HepG2 (cell line): ENCODE results near the gene UBE2G2. TPM values are rescaled to one million over a fixed set of nuclear protein-coding genes. Genes with fewer than 3 reads are reported as not detected.
A peak's percentile ranks its signal among the peaks of the same experiment; 100 is the strongest.

Experiments used
- ATAC-seq: fragments of 200-7000 bp; cut with Tn5 transposase; 3 replicates; pipeline ENCODE4 v1.9.1; 2020; ENCODE audit warnings: mild to moderate bottlenecking, moderate library complexity
- BruUV-seq: library from RNA; stranded (reverse); fragments of 400-500 nt; replicated peaks from 2 replicates; lab custom pipeline; 2021; lab: Mats Ljungman, UMichigan
- CTCF ChIA-PET: fragments of 300-600 bp; formaldehyde crosslinking; extraction: SDS; loops from one replicate; lab custom pipeline; 2021; ENCODE audit warnings: low total read pairs, inconsistent platforms, low intra/inter-chr PET ratio; lab: Yijun Ruan, JAX
- POLR2A ChIA-PET: fragments of 350-600 bp; sonication (Branson Sonifier 250); formaldehyde crosslinking; loops from one replicate; lab custom pipeline; 2020; ENCODE audit warnings: antibody characterized with exemption, inconsistent platforms; lab: Yijun Ruan, JAX
- DNase-seq: peaks from one replicate; pipeline ENCODE4 v3.0.0-alpha.2; 2015; ENCODE audit warnings: low spot score
- FAIRE-seq: peaks from 3 replicates; lab custom pipeline; 2011; peaks lifted over from hg19 to GRCh38; lab: Jason Lieb, UNC
- H2AFZ ChIP-seq: one replicate; pipeline ENCODE4 v1.6.1; 2011; ENCODE audit warnings: low read length, inconsistent platforms
- H3K27ac ChIP-seq: fragments of 300-600 bp; 3 replicates; pipeline ENCODE4 v1.8.0; 2011; ENCODE audit warnings: mixed run types, mild to moderate bottlenecking, mixed read lengths, low read length, inconsistent platforms; ENCODE audit not compliant: insufficient read depth; ENCODE audit errors: extremely low read length
- H3K27me3 ChIP-seq, 2 experiments: fragments of 200-600 bp in 1 of 2; 2 replicates in 1 of 2; 3 replicates in 1 of 2; pipeline versions ENCODE4 v1.6.0 to v1.8.0; 2011; ENCODE audit warnings: low read length in 2 of 2, mild to moderate bottlenecking in 2 of 2, moderate library complexity in 2 of 2, inconsistent platforms in 1 of 2; ENCODE audit not compliant: insufficient read depth in 2 of 2, control insufficient read depth in 1 of 2
- H3K36me3 ChIP-seq, 2 experiments: fragments of 200-600 bp in 1 of 2; replicated peaks in 1 of 2; 2 replicates in 1 of 2; 3 replicates in 1 of 2; pipeline versions ENCODE4 v1.5.1 to v1.8.0; 2011; ENCODE audit warnings: low read length in 2 of 2, inconsistent platforms in 1 of 2; ENCODE audit not compliant: insufficient read depth in 2 of 2, control insufficient read depth in 1 of 2
- H3K4me1 ChIP-seq: 2 replicates; pipeline ENCODE4 v1.5.1; 2012; ENCODE audit warnings: low read length, inconsistent platforms; ENCODE audit not compliant: insufficient read depth
- H3K4me2 ChIP-seq: 2 replicates; pipeline ENCODE4 v1.6.0; 2011; ENCODE audit warnings: low read depth, low read length, inconsistent platforms
- H3K4me3 ChIP-seq, 3 experiments: fragments of 200-600 bp in 1 of 3; sonication (generic), shearing (Covaris generic) in 1 of 3; replicated peaks in 1 of 3; 2 replicates each; pipeline ENCODE4 v1.5.1; 2011 to 2016; ENCODE audit warnings: low read length in 3 of 3, inconsistent platforms in 2 of 3, low read depth in 2 of 3, mild to moderate bottlenecking in 2 of 3, control low read depth in 1 of 3, mixed read lengths in 1 of 3; ENCODE audit not compliant: insufficient read depth in 1 of 3
- H3K79me2 ChIP-seq: one replicate; pipeline ENCODE4 v1.6.1; 2011; ENCODE audit warnings: low read length, inconsistent platforms; ENCODE audit not compliant: insufficient read depth
- H3K9ac ChIP-seq: 2 replicates; pipeline ENCODE4 v1.6.0; 2011; ENCODE audit warnings: mild to moderate bottlenecking, low read depth, low read length, inconsistent platforms; ENCODE audit not compliant: insufficient read depth
- H3K9me3 ChIP-seq: 2 replicates; pipeline ENCODE4 v1.5.1; 2012; ENCODE audit warnings: mild to moderate bottlenecking, low read length
- H4K20me1 ChIP-seq: 2 replicates; pipeline ENCODE4 v1.6.0; 2011; ENCODE audit warnings: inconsistent platforms, mild to moderate bottlenecking, low read length, moderate library complexity; ENCODE audit not compliant: insufficient read depth
- ATF5 ChIP-seq: sonication (generic); formaldehyde crosslinking; IDR thresholded peaks from 2 replicates; pipeline ENCODE4 v1.4.0; 2020; ENCODE audit warnings: mild to moderate bottlenecking, low read depth, missing genetic modification reagents
- CTCF ChIP-seq: sonication (generic); formaldehyde crosslinking; IDR thresholded peaks from 2 replicates; pipeline ENCODE4 v1.5.0; 2020; ENCODE audit warnings: mild to moderate bottlenecking, missing genetic modification reagents, moderate library complexity
- ELF3 ChIP-seq: IDR thresholded peaks from 2 replicates; pipeline ENCODE4 v1.6.1; 2016; ENCODE audit warnings: missing genetic modification reagents, missing compliant biosample characterization
- GABPB1 ChIP-seq: IDR thresholded peaks from 2 replicates; pipeline ENCODE4 v1.6.1; 2016; ENCODE audit warnings: mild to moderate bottlenecking, missing genetic modification reagents, moderate library complexity, missing compliant biosample characterization
- HDAC2 ChIP-seq: sonication (generic); formaldehyde crosslinking; IDR thresholded peaks from 2 replicates; pipeline ENCODE4 v1.4.0; 2020; ENCODE audit warnings: missing genetic modification reagents
- KLF9 ChIP-seq: IDR thresholded peaks from 2 replicates; pipeline ENCODE4 v1.6.1; 2016; ENCODE audit warnings: low read depth
- MBNL3 ChIP-seq: fragments of 250-450 bp; sonication (Bioruptor Pico); conservative IDR thresholded peaks from 2 replicates; pipeline ENCODE4 v1.8.0; 2022; ENCODE audit warnings: mild to moderate bottlenecking, inconsistent platforms
- POLR2AphosphoS2 ChIP-seq: IDR thresholded peaks from 2 replicates; pipeline ENCODE4 v1.6.1; 2011; ENCODE audit warnings: low read depth, low read length, improper control_type of control experiment
- RBM22 ChIP-seq: fragments of 200-400 bp; formaldehyde crosslinking; optimal IDR thresholded peaks from 2 replicates; pipeline ENCODE3; 2017; ENCODE audit warnings: mild to moderate bottlenecking, low read length, moderate library complexity
- STAG1 ChIP-seq: sonication (generic); formaldehyde crosslinking; IDR thresholded peaks from 2 replicates; pipeline ENCODE4 v1.4.0; 2020; ENCODE audit warnings: missing genetic modification reagents
- ZNF160 ChIP-seq: sonication (generic); formaldehyde crosslinking; IDR thresholded peaks from 2 replicates; pipeline ENCODE4 v1.8.0; 2022; ENCODE audit warnings: mild to moderate bottlenecking, inconsistent platforms, missing genetic modification reagents
- ZNF280D ChIP-seq: sonication (generic); formaldehyde crosslinking; IDR thresholded peaks from 2 replicates; pipeline ENCODE4 v1.5.1; 2020; ENCODE audit warnings: mild to moderate bottlenecking, missing genetic modification reagents
- WGBS: methylation state at CpG from one replicate; pipeline ENCODE4 v1.1.6; 2017; ENCODE audit warnings: low lambda C conversion rate; 5-methylcytosine and 5-hydroxymethylcytosine counted together
- in situ Hi-C: cut with HindIII; loops from 2 replicates; pipeline ENCODE4 v1.10.0; 2017; ENCODE audit warnings: low pct_unique_long_range_greater_than_20kb; ENCODE audit not compliant: extremely low pct_ligation_motif_present
- intact Hi-C: fragments of 100-400 bp; cut with micrococcal nuclease; formaldehyde crosslinking; loops from one replicate; pipeline ENCODE4 v1.10.0; 2022; ENCODE audit not compliant: unreplicated experiment
- polyA plus RNA-seq, 8 experiments: library from polyadenylated mRNA; depleted of rRNA in 3 of 8; stranded (reverse) in 7 of 8; unstranded in 1 of 8; fragments of >200 nt; fragmentation: Illumina TruSeq in 4 of 8; extraction: Trizol in 4 of 8; gene quantifications; 2 replicates each; pipeline versions ENCODE4 v1.2.1 to v1.2.3, GENCODE V29; 2011 to 2016; ENCODE audit warnings: low read depth in 4 of 8, missing spikeins in 1 of 8, mixed read lengths in 1 of 8; ENCODE audit not compliant: insufficient read depth in 1 of 8
- total RNA-seq, 5 experiments: library from RNA; depleted of rRNA; stranded (reverse); fragments of >200 nt; fragmentation: Illumina TruSeq; extraction: Trizol; gene quantifications; 2 replicates each; pipeline ENCODE4 v1.2.3, GENCODE V29; 2016; ENCODE audit warnings: low read depth in 1 of 5
- TF ChIP-seq, protein P1 (sequence below): sonication (generic); formaldehyde crosslinking; IDR thresholded peaks from 2 replicates; pipeline ENCODE4 v1.5.0; 2020; ENCODE audit warnings: mild to moderate bottlenecking, missing genetic modification reagents, borderline replicate concordance

The UBE2G2 gene
- total and polyA plus RNA-seq, 2 of the 13 experiments (the other 11 are each of a cell fraction or from before 2014, with no cell fraction given) = 55.4 to 92.0 TPM

DNA sequence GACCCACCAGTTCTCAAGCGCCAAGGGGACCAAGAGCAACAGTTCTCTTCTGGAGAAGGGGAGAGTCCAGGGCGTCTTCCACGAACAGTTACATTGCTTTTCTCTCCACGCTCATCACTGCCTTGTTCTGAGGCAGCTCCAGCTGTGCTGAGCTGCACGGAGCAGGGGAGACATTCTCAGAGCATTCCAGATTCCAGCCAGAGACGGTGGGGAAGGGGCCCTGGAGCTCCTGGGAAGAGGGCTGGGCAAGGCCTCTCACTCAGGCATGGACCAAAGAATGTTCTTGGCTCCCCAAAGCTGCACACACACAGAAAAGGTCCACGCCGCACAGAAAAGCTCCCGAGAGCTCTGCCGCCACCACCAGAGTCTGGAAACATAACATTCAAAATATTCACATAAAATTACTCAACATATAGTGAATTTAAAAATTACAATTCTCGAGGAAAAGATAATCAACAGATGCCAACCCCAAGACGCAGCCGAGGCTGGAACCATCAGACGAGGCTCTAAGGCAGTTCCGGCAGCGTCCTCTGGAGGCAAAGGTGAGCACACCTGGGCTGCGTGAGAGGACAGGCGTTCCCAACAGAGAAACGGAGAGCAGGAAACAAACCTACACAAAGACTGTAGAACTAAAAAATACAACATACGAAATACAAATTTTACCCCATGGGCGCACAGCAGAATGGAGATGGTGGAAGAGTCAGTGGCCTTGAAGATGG lies 40.5 kb downstream of the UBE2G2 start:
- H3K4me1 ChIP-seq = peaks cover 51% of the 10 kb centered on the region
- 34% methylated on average over 21 of the region's 21 CpGs for WGBS
- H2AFZ ChIP-seq = no peak overlapping the region
- peak; percentile 65 for FAIRE-seq
- peaks cover 2 to 41% of the 10 kb centered on the region in 2 experiments; a peak in 4 of 5 replicates for H3K27me3 ChIP-seq
- peak; percentile 67 for ATAC-seq
- peak overlapping the region; percentile 91 for H3K4me2 ChIP-seq
- no peaks in the 10 kb centered on the region for H3K79me2 ChIP-seq
- intact Hi-C loops (no loop called here), in situ Hi-C loops (no loop called here)
- H3K4me3 ChIP-seq = peak overlapping the region; percentile 24 to 49 (median 28)
- POLR2A ChIA-PET = interaction anchor here (0.7 kb wide), 1 partner anchor 9 kb away, joined by 3 read pairs; no protein-coding TSS in a partner anchor
- DNase-seq = peak; percentile 44
- H3K27ac ChIP-seq = no peak overlapping the region
- H4K20me1 ChIP-seq = no peaks in the 10 kb centered on the region
- CTCF ChIA-PET = no interaction called here
- no peak overlapping the region for H3K9ac ChIP-seq
- no TSS peak for BruUV-seq
- H3K36me3 ChIP-seq = no peaks in the 10 kb centered on the region
- H3K9me3 ChIP-seq = no peaks in the 10 kb centered on the region
- TF ChIP-seq RBM22 (no peak), MBNL3 (CRISPR knock-in tag) (no peak), KLF9 (CRISPR knock-in tag) (peak; percentile 39; the same call in 1 of the 2 replicates), HDAC2 (CRISPR knock-in tag) (peak; percentile 14; the same call in 1 of the 2 replicates), ATF5 (CRISPR knock-in tag) (no peak), ZNF280D (CRISPR knock-in tag) (no peak), STAG1 (CRISPR knock-in tag) (peak; percentile 59), POLR2AphosphoS2 (no peak), ZNF160 (CRISPR knock-in tag) (0 out of 2 replicates have a peak, but pooled peaks have one; percentile 53), ELF3 (CRISPR knock-in tag) (0 out of 2 replicates have a peak, but pooled peaks have one; percentile 24), CTCF (CRISPR knock-in tag) (peak; percentile 70), GABPB1 (peak; percentile 15; the same call in 1 of the 2 replicates)
- TF ChIP-seq, protein P1, sequence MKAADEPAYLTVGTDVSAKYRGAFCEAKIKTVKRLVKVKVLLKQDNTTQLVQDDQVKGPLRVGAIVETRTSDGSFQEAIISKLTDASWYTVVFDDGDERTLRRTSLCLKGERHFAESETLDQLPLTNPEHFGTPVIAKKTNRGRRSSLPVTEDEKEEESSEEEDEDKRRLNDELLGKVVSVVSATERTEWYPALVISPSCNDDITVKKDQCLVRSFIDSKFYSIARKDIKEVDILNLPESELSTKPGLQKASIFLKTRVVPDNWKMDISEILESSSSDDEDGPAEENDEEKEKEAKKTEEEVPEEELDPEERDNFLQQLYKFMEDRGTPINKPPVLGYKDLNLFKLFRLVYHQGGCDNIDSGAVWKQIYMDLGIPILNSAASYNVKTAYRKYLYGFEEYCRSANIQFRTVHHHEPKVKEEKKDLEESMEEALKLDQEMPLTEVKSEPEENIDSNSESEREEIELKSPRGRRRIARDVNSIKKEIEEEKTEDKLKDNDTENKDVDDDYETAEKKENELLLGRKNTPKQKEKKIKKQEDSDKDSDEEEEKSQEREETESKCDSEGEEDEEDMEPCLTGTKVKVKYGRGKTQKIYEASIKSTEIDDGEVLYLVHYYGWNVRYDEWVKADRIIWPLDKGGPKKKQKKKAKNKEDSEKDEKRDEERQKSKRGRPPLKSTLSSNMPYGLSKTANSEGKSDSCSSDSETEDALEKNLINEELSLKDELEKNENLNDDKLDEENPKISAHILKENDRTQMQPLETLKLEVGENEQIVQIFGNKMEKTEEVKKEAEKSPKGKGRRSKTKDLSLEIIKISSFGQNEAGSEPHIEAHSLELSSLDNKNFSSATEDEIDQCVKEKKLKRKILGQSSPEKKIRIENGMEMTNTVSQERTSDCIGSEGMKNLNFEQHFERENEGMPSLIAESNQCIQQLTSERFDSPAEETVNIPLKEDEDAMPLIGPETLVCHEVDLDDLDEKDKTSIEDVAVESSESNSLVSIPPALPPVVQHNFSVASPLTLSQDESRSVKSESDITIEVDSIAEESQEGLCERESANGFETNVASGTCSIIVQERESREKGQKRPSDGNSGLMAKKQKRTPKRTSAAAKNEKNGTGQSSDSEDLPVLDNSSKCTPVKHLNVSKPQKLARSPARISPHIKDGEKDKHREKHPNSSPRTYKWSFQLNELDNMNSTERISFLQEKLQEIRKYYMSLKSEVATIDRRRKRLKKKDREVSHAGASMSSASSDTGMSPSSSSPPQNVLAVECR (CRISPR knock-in tag) = 0 out of 2 replicates have a peak, but pooled peaks have one; percentile 8
